SK-MEL-5 (cell line): ENCODE results near the gene SETDB2. TPM values are rescaled to one million over a fixed set of nuclear protein-coding genes. Genes with fewer than 3 reads are reported as not detected.

Source experiments
- DNase-seq: peaks from one replicate; pipeline ENCODE4 v3.0.0-alpha.2; 2016; ENCODE audit warnings: low read depth, low spot score
- in situ Hi-C: cut with HindIII; loops from 2 replicates; pipeline ENCODE4 v1.10.0; 2016; ENCODE audit warnings: low sequenced_read_pairs, high pct_unique_total_duplicates, low pct_unique_long_range_greater_than_20kb
- total RNA-seq: library from RNA; depleted of rRNA; stranded (reverse); fragments of >200 nt; shearing (Covaris generic); gene quantifications from 2 replicates; pipeline ENCODE4 v1.2.3, GENCODE V29; 2014

The SETDB2 gene
- total RNA-seq, 1 experiment from 2014 or later, result 40.3 TPM

DNA sequence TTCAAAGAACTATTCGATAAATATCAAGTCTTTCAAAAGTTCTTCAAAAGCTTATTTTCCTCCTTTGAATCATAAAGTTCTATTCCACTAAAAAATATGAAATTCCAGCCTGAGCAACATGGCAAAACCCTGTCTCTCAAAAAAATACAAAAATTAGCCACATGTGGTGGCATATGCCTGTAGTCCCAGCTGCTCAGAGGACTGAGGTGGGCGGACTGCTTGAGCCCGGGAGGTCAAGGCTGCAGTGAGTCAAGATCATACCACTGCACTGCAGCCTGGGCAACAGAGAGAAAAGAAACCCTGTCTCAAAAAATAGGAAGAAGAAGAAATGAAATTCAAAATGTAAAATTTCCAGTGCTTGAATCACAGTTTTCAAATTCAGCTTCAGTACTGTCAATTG is 24.8 kb upstream of the SETDB2 start:
- in situ Hi-C loops, result no loop called here
- no peak for DNase-seq

DNA sequence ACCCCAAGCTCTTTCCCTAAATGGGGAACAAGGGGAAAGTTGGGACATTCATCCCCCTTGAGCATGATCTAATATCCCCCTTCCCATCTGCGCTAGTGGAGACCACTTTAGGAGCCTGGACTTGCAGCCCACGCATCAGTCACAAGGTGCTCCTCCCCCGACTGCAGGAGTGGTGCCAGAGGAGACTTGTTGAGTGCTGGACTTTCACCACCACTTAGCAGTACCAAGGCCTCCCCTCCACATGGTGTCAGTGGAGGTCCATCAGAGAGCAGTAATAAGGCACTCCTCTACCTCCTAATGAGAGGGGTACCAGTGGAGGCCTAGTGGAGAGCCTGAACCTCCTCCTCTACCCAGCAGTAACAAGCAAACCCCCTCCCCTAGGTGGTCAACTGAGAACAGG is 22.7 kb upstream of the SETDB2 start:
- DNase-seq, result peak; percentile 79
- in situ Hi-C loops, result no loop called here

DNA sequence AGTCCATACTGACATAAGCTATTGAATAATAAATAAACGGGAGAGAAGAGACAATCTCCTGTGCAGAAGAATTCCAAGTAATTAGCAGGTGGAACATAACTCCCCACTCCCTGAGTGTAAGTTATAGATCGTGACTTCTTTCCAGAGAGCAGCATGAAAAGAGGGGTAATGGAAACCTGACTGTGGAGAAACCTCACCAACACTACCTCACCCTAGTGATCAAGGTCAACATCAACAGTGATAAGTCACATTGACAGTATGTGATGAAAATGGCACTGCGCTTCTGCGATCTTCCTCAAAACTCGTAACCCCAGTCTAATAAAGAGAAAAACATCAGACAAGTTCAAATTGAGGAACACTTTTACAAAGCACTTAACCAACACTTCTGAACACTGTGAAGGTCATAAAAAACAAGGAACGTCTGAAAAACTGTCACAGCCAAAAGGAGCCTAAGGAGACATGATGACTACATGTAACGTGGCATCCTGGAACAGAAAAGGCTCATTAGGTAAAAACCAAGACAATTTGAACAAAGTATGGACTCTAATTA is 20.0 kb upstream of the SETDB2 start:
- no peak for DNase-seq
- in situ Hi-C loops, result no loop called here

DNA sequence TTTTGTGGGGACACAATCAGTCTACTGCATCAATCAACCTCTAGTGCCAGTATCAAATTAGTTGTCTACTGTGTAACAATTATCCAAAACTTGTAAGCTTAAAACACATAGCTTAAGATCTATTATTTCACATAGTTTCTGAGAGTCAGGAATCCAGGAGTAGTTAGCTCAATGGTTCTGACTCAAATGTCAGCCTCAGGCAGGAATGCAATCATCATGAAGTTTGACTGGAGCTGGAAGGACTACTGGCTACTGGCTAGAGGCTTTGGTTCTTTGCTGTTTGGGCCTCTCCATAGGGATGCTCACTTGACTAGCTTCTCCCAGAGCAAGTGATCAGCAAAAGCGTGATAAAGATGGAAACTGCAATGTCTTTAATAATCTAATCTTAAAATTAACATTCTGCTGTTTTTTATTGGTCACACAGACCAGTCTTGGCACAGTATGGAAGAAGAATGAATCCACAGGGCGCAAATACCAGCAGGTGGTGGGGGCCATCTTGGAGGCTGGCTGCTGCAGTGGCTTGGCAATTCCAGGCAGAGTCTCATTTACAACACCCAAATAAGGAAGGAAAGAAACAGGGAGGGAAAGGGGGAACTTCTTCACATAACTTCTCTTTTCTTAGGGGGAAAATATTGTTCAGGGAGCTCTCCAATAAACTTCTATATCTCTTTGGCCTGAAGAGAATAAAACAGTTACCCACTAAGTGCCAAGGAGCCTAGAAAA is 15.9 kb upstream of the SETDB2 start:
- in situ Hi-C loops, result no loop called here
- DNase-seq, result no peak

DNA sequence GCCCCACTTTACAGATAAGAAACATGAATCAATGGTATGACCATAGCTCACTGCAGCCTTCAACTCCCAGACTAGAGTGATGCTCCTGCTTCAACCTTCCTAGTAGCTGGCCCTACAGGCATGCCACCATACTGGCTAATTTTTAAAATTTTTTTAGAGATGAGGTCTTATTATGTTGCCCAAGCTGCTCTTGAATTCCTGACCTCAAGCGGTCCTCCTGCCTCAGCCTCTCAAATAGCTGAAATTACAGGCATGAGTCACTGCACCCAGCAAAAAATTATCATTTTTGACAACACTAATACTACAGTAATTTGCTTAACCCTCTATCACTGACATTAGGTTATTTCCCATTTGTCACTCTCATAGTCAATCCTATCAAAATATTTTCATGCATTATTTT is 15.0 kb upstream of the SETDB2 start:
- in situ Hi-C loops, result no loop called here
- no peak for DNase-seq

DNA sequence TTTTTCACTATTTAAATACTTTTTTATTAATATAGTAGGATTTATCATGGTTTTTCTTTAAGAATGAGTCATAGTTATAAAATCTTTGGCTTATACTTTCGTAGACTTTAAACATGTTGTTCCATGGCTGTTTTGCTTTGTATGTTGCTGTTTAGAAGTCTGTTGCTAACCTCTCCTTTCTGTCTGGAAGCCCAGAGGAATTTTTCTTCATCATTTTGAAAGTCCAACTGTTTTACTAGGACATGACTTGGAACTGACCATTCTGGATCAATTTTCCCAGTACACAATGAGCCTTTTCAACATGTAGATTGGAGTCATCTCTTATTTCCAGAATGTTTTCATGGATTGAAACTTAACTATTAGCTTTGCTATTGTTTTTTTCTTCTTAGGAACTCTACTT is 8.1 kb upstream of the SETDB2 start:
- peak; percentile 29 for DNase-seq
- in situ Hi-C loops, result no loop called here

DNA sequence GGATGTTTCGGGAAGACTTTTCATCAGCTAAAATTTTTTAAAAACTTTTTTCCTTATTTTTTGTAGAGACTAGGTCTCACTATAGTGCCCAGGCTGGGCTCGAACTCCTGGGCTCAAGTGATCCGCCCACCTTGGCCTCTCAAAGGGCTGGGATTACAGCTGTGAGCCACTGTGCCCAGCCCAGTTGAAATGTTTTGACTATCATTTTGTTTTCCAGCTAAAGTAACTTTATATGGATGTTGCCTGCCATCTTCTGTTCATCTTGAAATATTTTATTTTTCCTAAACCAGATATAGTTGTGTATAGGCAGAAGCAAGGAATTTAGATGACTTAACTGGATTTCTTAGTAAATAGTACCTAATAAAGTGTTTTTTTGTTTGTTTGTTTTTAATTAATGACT is 7.2 kb upstream of the SETDB2 start:
- in situ Hi-C loops, result no loop called here

DNA sequence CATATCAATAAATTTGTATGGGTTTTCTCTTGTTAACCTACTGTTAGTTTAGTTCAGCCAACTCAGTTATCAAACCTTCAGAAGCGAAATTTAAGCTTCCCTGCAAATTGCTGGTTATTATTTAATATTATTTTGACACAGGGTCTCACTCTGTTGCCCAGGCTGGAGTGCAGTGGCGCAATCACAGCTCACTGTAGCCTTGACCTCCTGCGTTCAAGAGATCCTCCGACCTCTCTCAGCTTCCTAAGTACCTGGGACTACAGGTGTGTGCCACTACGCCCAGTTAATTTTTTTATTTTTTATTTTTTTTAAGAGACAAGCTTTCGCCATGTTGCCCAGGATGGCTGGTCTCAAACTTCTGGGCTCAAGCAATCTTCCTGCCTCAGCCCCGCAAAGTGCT is 6.4 kb upstream of the SETDB2 start:
- DNase-seq, result no peak
- in situ Hi-C loops, result no loop called here

More for the DNA sequence above, 7.2 kb upstream of the SETDB2 start:
- DNase-seq, result peak; percentile 74

DNA sequence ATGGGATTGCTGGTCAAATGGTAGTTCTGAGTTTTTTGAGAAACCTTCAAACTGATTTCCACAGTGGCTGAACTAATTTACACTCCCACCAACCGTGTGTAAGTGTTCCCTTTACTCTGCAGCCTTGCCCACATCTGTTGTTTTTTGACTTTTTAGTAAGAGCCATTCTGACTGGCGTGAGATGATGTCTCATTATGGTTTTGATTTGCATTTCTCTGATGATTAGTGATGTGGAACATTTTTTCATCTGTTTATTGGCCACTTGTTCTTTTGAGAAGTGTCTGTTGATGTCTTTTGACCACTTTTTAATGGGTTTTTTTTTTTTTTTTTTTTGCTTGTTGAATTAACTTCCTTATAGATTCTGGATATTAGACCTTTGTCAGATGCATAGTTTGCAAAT is 4.5 kb upstream of the SETDB2 start:
- DNase-seq, result no peak
- in situ Hi-C loops, result no loop called here

DNA sequence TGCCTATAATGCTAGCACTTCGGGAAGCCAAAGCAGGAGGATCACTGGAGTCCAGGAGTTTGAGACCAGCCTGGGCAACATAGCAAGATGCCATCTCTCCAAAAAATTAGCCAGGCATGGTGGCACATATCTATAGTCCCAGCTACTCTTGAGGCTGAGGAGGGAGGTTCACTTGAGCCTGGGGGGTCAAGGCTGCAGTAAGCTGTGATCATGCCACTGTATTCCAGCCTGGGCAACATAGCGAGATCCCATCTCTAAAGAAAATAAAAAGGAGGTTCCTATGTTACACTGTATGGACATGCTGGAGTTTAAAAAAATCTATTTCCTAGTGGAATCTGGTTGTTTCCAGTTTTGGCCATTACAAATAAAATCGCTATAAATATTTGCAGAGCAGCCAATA is 2.8 kb upstream of the SETDB2 start:
- in situ Hi-C loops, result no loop called here
- no peak for DNase-seq

DNA sequence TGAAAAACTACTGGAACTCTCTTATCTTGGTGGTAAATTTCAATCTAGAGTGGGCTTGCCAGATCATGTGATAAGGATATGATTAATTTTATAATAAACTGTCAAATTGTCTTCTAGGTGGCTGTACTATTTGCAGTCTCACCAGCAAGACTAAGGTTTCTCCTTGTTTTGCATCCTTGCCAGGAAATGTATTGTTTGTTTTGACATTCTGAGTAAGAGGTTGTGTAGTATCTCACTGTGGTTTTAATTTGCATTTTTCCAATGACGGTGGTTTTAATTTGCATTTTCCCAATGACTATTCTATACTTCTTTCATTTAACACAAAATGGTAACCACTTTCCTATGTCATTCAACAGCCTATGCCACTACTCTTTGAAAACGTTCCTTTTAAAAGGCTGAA is 2.2 kb upstream of the SETDB2 start:
- in situ Hi-C loops, result no loop called here

DNA sequence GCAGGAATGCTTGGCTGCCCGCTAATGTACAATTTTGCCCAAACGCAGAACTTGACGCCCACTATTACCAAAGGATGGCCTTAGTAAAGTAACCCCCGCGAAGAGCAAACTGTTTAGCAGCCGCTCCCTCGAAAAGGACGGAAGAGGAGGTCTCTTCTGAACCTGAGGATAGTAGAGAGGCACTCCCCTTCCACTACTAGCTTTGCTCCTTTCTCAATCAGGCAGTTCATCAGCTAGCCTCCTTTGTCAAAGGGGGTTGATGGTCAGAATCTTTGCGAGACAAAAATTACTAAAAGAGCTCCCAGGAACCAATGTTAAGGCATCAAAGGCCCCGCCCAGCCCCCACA is 744 bp upstream of the SETDB2 start:
- peak; percentile 65 for DNase-seq
- in situ Hi-C loops, result no loop called here

More for the DNA sequence above, 2.2 kb upstream of the SETDB2 start:
- no peak for DNase-seq

DNA sequence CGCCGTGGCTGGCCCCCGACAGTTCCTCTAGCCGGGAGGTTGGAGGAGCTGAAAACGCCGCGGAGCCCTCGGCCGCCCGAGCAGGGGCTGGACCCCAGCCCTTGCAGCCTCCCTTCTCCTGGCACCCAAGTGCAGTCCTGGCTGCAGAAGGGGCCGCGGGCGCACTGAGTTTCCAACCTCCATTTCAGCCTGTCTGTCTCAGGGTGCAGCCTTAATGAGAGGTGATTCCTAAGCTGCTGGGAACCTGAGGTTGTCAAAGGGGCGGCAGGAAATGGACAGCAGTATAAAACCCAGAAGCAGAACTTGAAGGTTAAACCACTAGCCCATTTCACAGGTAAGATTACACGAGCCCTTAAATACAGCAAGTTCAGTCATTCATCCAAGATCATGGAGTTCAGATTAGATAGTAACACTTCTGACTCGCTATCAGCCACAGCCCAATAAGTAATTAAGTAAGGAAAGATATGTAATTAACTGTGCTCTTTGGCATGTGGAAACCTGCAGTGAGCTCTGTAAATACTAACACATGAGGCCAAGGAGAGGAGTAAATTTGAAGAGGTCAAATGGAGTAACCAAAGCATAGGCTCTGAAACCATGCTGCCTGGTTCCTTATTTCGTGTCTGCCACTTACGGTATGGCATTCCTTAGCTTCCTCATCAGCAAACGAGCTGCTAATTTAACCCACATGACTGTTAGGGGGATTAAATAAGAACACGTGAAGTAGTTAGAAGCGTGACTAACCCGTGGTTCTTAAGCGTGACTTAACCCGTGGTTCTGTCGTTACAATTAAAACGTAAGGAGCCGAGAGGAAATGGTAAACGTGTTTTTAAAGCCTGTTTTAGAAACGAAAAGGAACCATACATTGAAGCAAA is 686 bp downstream of the SETDB2 start:
- in situ Hi-C loops, result no loop called here

DNA sequence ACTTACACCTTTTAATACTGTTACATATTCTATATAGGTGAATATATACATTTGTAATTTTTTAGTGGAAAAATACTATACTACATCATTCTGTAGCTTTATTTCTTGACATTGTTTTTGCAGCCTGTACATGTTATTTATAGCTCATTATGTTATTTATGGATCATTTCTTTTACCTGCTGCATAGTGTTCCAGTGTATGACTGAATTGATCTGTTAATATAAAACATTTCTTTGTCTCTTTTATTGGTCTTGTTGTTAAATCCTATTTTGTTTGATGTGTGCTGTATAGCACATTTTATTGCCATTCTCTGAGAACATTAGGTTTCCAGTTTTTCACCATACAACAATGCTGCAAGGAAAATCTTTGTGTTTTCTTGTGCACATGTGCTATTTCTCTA is 2.4 kb downstream of the SETDB2 start:
- in situ Hi-C loops, result no loop called here
- DNase-seq, result no peak

More for the DNA sequence above, 686 bp downstream of the SETDB2 start:
- DNase-seq, result peak; percentile 92

DNA sequence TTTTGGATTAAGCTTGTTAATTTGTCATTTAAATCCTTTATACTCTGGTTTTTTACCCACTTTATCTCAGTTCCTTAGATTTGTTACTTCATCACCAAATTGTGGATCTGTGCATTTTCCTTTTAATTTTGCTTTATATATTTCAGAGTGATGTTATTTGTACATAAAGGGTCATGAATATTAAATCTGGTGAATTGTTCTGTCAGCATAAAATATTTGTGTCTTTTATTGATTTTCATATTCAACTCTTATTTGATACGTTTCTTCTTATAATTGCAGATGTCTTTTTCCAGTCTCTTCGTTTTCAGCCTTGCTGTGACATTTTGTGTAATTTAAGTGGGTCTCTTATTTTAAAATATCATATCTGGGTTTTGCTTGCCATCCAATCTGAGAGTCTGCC is 4.7 kb downstream of the SETDB2 start:
- no peak for DNase-seq
- in situ Hi-C loops, result no loop called here

DNA sequence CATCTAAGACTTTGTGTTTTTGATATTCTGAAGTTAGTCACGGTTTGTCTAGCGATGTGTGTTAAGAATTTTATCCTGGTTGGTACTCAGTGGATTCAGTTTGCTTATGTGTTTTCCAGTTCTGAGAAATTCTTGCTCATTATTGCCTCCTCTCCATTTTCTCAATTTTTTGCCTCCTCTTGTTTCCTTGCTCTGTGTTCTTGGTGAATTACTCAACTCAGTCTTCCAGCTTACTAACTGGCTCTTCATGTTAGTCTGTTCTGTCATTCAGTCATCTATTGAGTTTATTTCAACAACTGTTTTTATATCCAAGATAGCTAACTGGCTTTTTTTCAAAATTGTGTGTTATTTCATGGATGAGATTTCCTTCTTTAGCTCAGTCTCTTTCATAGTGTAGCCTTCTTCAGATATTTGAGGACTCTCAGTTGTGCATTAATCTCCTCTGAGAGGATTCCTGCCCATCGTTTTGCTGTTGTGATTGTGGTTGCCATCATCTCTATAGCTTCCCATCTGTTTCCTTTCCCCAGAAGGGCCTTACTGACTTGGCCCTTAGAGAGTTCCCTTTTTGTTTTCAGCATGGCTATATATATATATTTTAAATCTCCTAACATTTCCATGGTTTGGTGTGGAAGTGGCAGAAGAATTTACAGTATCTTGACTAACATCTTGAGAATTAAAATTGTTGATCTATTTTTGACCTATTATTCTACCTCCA is 6.2 kb downstream of the SETDB2 start:
- in situ Hi-C loops, result no loop called here
- no peak for DNase-seq

DNA sequence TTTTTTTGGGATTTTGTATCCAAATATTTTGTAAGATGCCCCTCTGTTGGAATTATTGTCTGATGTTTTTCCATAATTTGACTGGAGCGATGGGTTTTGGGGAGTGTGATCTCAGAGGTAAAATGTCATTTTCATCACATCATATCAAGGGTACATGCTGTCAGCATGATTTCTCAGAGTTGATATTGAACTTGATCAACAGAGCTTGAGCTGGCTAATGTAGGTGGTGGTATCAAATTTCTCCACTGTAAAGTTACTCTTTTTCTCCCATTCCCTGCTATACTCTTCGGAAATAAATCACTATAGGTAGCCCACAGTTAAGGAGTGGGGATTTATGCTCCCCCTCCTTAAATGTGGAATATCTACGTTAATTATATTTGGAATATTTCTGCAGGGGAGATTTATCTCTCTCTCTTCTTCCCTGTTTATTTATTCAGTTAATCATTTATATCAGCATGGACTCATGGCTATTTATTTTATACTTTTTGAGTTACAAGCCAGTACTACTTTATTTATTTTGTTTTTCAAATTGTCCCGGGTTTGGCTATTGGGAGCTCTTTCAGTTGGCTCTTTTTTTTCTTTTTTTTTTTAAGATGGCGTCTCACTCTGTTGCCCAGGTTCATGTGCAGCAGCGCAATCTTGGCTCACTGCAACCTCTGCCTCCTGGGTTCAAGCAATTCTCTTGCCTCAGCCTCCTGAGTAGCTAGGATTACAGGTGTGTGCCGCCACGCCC is 8.8 kb downstream of the SETDB2 start:
- DNase-seq, result no peak
- in situ Hi-C loops, result no loop called here

DNA sequence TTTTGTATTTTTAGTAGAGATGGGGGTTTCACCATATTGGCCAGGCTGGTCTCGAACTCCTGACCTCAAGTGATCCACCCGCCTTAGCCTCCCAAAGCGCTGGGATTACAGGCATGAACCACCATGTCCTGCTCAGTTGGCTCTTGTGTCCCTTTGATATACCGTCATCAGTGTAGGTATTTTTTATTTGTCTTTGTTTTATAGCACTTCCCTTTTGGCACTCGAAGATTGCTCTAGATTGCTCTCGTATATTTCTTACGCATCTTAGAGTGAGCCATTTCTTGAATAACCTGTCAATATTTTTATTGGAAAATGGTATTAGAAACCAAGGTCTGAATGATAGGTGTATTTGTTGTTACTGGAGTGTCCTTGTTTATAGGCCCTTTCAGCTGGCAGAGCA is 9.4 kb downstream of the SETDB2 start:
- DNase-seq, result no peak
- in situ Hi-C loops, result no loop called here
